KMS-11 (cell line): Measurements from ENCODE around the gene MYORG.

Experiments used
- H2AFZ ChIP-seq: fragments of 200-600 bp; sonication (generic); 2 replicates; pipeline ENCODE4 v1.6.1; 2016; ENCODE audit warnings: antibody characterized with exemption, mixed run types, low read depth
- H3K27ac ChIP-seq: fragments of 200-600 bp; sonication (generic); 2 replicates; pipeline ENCODE4 v1.6.1; 2016; ENCODE audit warnings: mild to moderate bottlenecking, mixed run types
- H3K27me3 ChIP-seq: fragments of 200-600 bp; sonication (generic); 2 replicates; pipeline ENCODE4 v1.6.1; 2017; ENCODE audit warnings: mild to moderate bottlenecking, low read depth, mixed run types, moderate library complexity; ENCODE audit not compliant: insufficient read depth
- H3K36me3 ChIP-seq: fragments of 200-600 bp; sonication (generic); 2 replicates; pipeline ENCODE4 v1.6.1; 2017; ENCODE audit warnings: mild to moderate bottlenecking, mixed run types; ENCODE audit not compliant: insufficient read depth
- H3K4me1 ChIP-seq: fragments of 200-600 bp; sonication (generic); 2 replicates; pipeline ENCODE4 v1.6.1; 2016; ENCODE audit warnings: mild to moderate bottlenecking, low read depth, mixed run types; ENCODE audit not compliant: poor library complexity, severe bottlenecking
- H3K4me2 ChIP-seq: fragments of 200-600 bp; sonication (generic); 2 replicates; pipeline ENCODE4 v1.7.0; 2016; ENCODE audit warnings: mild to moderate bottlenecking, mixed run types
- H3K4me3 ChIP-seq: fragments of 200-600 bp; sonication (generic); IDR thresholded peaks from 2 replicates; pipeline ENCODE4 v1.6.1; 2017; ENCODE audit warnings: low read depth, low read length, mixed read lengths; ENCODE audit not compliant: insufficient read depth
- H3K79me2 ChIP-seq: fragments of 200-600 bp; sonication (generic); 2 replicates; pipeline ENCODE4 v1.6.1; 2016; ENCODE audit warnings: low read depth, mixed run types; ENCODE audit not compliant: insufficient read depth
- H3K9ac ChIP-seq: fragments of 200-600 bp; sonication (generic); 2 replicates; pipeline ENCODE4 v1.6.1; 2016; ENCODE audit warnings: mild to moderate bottlenecking, mixed run types
- H4K20me1 ChIP-seq: fragments of 200-600 bp; sonication (generic); 2 replicates; pipeline ENCODE4 v1.6.1; 2016; ENCODE audit warnings: mild to moderate bottlenecking, mixed run types; ENCODE audit not compliant: insufficient read depth
- CTCF ChIP-seq: fragments of 200-600 bp; sonication (generic); conservative IDR thresholded peaks from 2 replicates; pipeline ENCODE4 v1.6.1; 2017; ENCODE audit warnings: low read depth, mild to moderate bottlenecking, antibody characterized with exemption, low read length, moderate library complexity, mixed read lengths

The MYORG gene

GRCh38 chr9:34317436-34317835, 59.3 kb downstream of the MYORG start:
- Histone ChIP-seq H3K27ac (no peak overlapping the region), H3K4me1 (no peaks in the 10 kb centered on the region), H4K20me1 (no peaks in the 10 kb centered on the region), H3K4me2 (no peak overlapping the region), H3K79me2 (peaks cover 6% of the 10 kb centered on the region; the same call in 1 of the 2 replicates), H2AFZ (no peak overlapping the region), H3K4me3 (no peak overlapping the region), H3K27me3 (no peaks in the 10 kb centered on the region), H3K36me3 (no peaks in the 10 kb centered on the region), H3K9ac (no peak overlapping the region)
- no peak for TF ChIP-seq CTCF
